SK-N-MC (cell line): ENCODE measurements around the gene DNAH8.
"Not testable (repeated sequence)": the region's sequence is repeated elsewhere in the genome, so short reads cannot be mapped to it uniquely, and the experiment has no call there.

ENCODE experiments used
- DNase-seq: peaks from one replicate; pipeline ENCODE4 v3.0.0-alpha.2; 2011; ENCODE audit warnings: low read depth, low spot score
- H3K27ac ChIP-seq: fragments of 200-600 bp; sonication (generic); 2 replicates; pipeline ENCODE4 v1.5.1; 2016; ENCODE audit warnings: mixed run types
- H3K36me3 ChIP-seq: fragments of 200-600 bp; sonication (generic); 2 replicates; pipeline ENCODE4 v1.6.1; 2017; ENCODE audit warnings: antibody characterized with exemption, low read length, mixed read lengths; ENCODE audit not compliant: insufficient read depth
- H3K4me3 ChIP-seq: fragments of 200-600 bp; sonication (generic); 2 replicates; pipeline ENCODE4 v1.5.1; 2016
- H3K9ac ChIP-seq: fragments of 200-600 bp; sonication (generic); 2 replicates; pipeline ENCODE4 v1.8.0; 2017; ENCODE audit warnings: mixed run types, mixed read lengths; ENCODE audit not compliant: insufficient read length
- H3K9me3 ChIP-seq: fragments of 200-600 bp; sonication (generic); 2 replicates; pipeline ENCODE4 v1.6.1; 2017; ENCODE audit warnings: low read depth, mild to moderate bottlenecking, antibody characterized with exemption, low read length, moderate library complexity, mixed read lengths
- EZH2 ChIP-seq: fragments of 200-600 bp; sonication (generic); IDR thresholded peaks from one replicate; pipeline ENCODE4 v1.6.1; 2017; ENCODE audit warnings: antibody characterized with exemption
- FOXP2 ChIP-seq: optimal IDR thresholded peaks from 2 replicates; pipeline ENCODE3; 2011; ENCODE audit warnings: mild to moderate bottlenecking, moderate library complexity; ENCODE audit not compliant: insufficient read depth; ENCODE audit errors: extremely low read length, control extremely low read depth
- POLR2AphosphoS5 ChIP-seq: IDR thresholded peaks from 2 replicates; pipeline ENCODE4 v1.6.1; 2012; ENCODE audit warnings: mild to moderate bottlenecking, low read depth, low read length, borderline replicate concordance

The DNAH8 gene

DNA sequence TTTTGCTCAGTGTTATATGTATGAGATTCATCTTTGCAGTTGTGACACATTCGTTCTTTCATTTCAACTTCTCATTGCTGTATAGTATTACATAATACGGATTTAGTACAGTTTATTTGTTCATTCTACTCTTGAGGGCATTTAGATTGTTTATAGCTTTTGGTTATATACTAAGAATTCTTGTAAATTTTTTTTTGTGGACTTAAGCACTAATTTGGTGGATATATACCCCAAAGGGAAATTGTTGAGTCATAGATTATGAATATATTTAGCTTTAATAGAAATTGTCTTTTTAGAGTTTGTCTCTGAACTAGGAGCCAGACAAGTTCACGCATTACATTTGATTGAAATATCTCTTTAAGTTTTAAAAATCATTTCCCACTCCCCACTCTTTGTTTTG lies 79.6 kb downstream of the DNAH8 start:
- peak overlapping the region; percentile 34 for H3K4me3 ChIP-seq
- peak overlapping the region; percentile 81 for H3K27ac ChIP-seq
- peak; percentile 73 for DNase-seq
- TF ChIP-seq EZH2 (no peak), POLR2AphosphoS5 (no peak), FOXP2 (no peak)
- no peak overlapping the region for H3K9ac ChIP-seq
- no peaks in the 10 kb centered on the region for H3K9me3 ChIP-seq
- H3K36me3 ChIP-seq: no peaks in the 10 kb centered on the region

DNA sequence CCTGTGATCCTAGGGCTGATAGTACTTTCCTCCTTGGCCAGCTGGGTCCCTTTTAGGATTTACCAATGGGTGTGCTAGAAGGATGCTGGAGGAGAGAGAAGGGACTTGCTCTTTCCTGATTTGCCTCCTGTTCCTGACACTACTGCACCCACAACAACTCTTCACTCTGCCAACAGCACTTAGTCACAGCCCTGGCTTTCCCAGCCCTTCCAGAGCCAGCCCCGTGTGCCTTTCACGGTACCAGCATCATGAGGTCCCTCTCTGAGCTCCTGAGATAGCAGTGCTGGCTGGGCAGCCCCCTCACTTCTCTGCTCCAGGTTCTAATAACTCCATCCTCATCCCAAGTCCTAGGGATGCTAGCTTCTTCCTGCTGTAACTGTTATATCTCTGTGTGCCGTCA lies 80.9 kb downstream of the DNAH8 start:
- H3K27ac ChIP-seq: no peak overlapping the region
- no peak overlapping the region for H3K9ac ChIP-seq
- H3K4me3 ChIP-seq: no peak overlapping the region
- no peak for TF ChIP-seq EZH2
- TF ChIP-seq FOXP2: no peak
- TF ChIP-seq POLR2AphosphoS5: no peak
- no peaks in the 10 kb centered on the region for H3K9me3 ChIP-seq
- no peaks in the 10 kb centered on the region for H3K36me3 ChIP-seq
- DNase-seq: no peak

DNA sequence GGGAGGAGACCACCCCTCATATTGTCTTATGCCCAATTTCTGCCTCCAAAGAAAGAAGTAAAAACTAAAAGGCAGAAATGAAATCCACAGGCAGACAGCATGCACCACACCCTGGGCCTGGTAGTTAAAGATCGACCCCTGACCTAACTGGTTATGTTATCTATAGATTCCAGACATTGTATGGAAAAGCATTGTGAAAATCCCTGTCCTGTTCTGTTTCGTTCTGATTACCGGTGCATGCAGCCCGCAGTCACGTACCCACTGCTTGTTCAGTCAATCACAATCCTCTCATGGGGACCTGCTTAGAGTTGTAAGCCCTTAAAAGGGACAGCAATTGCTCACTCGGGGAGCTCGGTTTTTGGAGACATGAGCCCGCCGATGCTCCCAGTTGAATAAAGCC lies 81.3 kb downstream of the DNAH8 start:
- not testable (repeated sequence) for H3K27ac ChIP-seq, H3K9ac ChIP-seq, H3K36me3 ChIP-seq, H3K4me3 ChIP-seq, H3K9me3 ChIP-seq, DNase-seq

DNA sequence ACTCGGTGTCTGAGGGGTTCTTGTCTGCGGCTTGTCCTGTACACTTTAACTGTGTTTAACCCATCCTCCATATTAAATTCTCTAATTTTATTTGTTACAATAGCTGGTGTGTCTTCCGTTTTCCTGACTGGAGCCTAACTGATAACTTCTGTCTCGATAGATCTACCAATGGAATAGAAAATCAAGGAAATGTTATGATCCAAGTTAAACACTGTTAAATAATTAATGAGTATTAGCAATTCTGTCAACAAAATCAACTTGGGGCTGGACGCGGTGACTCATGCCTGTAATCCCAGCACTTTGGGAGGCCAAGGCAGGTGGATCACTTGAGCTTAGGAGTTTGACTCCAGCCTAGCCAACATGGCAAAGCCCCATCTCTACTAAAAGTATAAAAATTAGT lies 81.7 kb downstream of the DNAH8 start:
- no peak for DNase-seq

DNA sequence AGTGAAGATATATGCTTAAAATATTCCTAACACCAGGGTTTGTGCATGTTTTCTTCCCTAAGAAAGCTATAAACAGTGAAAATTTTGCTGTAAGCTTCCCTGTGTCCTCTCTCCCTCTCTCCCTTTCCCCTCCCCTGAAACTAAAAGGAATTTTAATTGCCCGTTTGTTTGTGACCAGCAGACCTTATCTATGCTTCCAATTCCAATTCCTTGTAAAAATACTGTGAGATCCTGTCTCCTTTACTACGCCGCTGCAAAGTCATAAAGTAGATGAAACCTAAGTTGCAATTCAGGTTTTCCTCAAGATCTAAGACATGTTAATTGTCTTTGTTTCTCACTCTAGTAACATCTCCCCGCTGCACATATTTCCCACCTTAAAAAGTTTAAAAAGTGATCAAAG lies 82.3 kb downstream of the DNAH8 start:
- Histone ChIP-seq H3K4me3 (no peak overlapping the region), H3K9me3 (no peaks in the 10 kb centered on the region), H3K36me3 (no peaks in the 10 kb centered on the region), H3K27ac (no peak overlapping the region), H3K9ac (no peak overlapping the region)
- TF ChIP-seq EZH2: no peak
- TF ChIP-seq FOXP2: no peak
- TF ChIP-seq POLR2AphosphoS5: no peak
- DNase-seq: no peak

More for the DNA sequence above, 81.7 kb downstream of the DNAH8 start:
- H3K9ac ChIP-seq: no peak overlapping the region
- no peaks in the 10 kb centered on the region for H3K9me3 ChIP-seq
- H3K4me3 ChIP-seq: no peak overlapping the region
- H3K36me3 ChIP-seq: no peaks in the 10 kb centered on the region
- H3K27ac ChIP-seq: no peak overlapping the region
- TF ChIP-seq FOXP2: no peak

DNA sequence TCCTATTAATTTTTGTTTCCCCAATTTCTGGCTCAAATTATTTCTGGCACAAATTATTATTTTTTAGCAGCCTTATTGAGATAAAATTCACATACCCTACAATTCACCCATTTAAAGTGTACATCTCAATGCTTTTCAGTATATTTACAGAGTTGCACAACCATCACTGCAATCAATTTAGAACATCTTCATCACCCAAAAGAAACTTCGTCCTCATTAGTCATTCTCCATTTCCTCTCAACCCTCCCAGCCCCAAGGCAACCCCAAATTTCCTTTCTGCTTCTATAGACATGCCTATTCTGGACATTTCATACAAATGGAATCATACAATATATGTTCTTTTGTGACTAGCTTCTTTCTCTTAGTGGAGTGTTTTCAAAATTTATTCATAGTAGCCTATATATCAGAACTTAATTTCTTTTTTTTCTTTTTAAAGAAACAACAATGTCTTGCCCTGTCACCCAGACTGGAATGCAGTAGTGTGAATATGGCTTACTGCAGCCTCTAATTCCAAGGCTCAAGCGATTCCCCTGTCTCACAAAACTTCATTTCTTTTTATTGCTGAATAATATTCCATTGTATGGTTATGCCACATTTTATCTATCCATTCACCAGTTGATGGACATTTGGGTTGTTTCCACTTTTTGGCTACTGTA lies 84.5 kb downstream of the DNAH8 start:
- Histone ChIP-seq H3K4me3 (no peak overlapping the region), H3K27ac (no peak overlapping the region), H3K36me3 (no peaks in the 10 kb centered on the region), H3K9me3 (no peaks in the 10 kb centered on the region), H3K9ac (no peak overlapping the region)
- no peak for TF ChIP-seq EZH2
- TF ChIP-seq POLR2AphosphoS5: no peak
- no peak for TF ChIP-seq FOXP2
- peak; percentile 62 for DNase-seq

DNA sequence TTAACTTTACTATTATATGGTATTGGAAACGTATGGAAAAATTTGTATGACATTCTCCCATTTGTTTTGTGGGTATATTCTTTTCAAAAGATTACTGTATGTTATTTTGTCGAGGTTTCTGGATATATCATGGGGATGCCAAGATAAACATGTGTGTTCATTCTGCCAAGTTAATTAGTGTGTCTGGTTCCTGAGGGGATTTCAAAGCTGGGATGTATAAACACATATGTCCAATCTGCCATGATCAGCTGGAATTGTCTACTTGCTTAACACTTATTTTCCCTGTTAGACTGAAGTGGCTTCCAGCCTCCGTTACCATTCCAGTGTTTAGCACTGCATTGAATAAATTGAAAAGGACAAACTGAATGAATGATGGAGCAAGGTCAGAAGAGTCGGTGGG lies 86.2 kb downstream of the DNAH8 start:
- no peak overlapping the region for H3K9ac ChIP-seq
- no peak overlapping the region for H3K4me3 ChIP-seq
- no peak overlapping the region for H3K27ac ChIP-seq
- no peaks in the 10 kb centered on the region for H3K9me3 ChIP-seq
- TF ChIP-seq POLR2AphosphoS5: no peak
- no peak for TF ChIP-seq FOXP2
- no peak for TF ChIP-seq EZH2
- no peak for DNase-seq
- H3K36me3 ChIP-seq: no peaks in the 10 kb centered on the region

DNA sequence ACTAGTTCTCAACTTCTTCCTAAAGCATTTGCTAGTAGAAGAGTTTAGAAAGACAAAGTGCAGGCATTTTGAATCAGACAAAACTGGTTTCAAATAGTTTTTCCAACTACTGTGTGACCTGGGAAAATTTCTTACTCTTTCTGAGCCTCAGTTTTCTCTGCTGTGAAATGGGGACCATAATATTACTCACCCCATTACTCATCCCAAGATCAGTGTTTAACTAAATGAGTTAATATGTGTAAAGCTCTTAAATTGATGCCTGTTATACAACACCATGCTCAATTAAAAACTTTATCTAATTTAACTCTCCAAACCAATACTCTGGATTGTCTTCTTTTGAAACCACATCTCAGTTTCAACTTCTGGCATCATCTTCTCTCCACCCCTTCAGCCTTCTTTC lies 87.4 kb downstream of the DNAH8 start:
- TF ChIP-seq EZH2 (no peak), FOXP2 (no peak), POLR2AphosphoS5 (no peak)
- no peak overlapping the region for H3K9ac ChIP-seq
- no peak overlapping the region for H3K27ac ChIP-seq
- H3K36me3 ChIP-seq: no peaks in the 10 kb centered on the region
- no peaks in the 10 kb centered on the region for H3K9me3 ChIP-seq
- H3K4me3 ChIP-seq: no peak overlapping the region
- DNase-seq: no peak

DNA sequence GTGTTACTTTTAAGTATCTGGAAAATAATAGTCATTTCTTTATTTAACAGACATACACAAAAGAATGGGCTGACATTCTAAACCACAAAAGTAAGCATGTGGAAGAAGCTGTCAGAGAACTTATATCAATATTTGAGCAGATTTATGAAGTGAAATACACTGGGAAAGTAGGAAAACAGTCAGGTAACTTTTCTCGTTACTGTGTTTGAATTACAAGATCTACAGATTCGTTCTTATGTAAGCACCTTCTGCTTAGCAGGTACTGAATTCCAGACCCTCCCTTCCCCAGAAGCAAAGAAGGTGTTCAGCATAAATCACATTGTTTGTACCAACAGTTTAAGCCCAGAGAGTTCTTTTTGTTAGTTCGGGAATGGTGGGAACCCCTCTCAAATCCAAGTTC lies 88.0 kb downstream of the DNAH8 start:
- H3K9me3 ChIP-seq: no peaks in the 10 kb centered on the region
- H3K36me3 ChIP-seq: no peaks in the 10 kb centered on the region
- H3K9ac ChIP-seq: no peak overlapping the region
- no peak for TF ChIP-seq POLR2AphosphoS5
- no peak for TF ChIP-seq FOXP2
- TF ChIP-seq EZH2: no peak
- no peak overlapping the region for H3K4me3 ChIP-seq
- no peak overlapping the region for H3K27ac ChIP-seq
- no peak for DNase-seq
